Measurements from ENCODE around the gene MYCBP2.
"Not testable (repeated sequence)": the region's sequence is repeated elsewhere in the genome, so short reads cannot be mapped to it uniquely, and the experiment has no call there.

MYCBP2 gene

DNA sequence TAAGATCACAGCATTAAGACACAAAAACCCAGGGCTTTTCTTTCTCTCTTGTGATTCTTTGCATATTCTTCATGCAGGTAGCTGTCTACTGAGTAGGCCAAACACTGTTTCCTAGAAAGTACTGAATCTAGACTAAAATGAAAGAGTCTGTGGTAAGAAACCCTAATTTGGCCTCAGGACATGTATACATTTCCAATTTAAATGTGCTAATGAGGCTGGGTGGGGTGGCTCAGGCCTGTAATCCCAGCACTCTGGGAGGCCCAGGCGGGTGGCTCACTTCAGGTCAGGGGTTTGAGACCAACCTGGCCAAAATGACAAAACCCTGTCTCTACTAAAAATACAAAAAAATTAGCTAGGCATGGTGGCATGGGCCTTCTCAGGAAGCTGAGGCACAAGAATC lies 57.8 kb downstream of the MYCBP2 start:
- Histone ChIP-seq H3K4me3 (IDR thresholded peaks at IDR 0.05; ENCODE audit: insufficient read depth, low read depth, low read length) (no peak overlapping the region), H3K36me3 (ENCODE audit: insufficient read depth) (no peaks in the 10 kb centered on the region), H3K4me2 (no peak overlapping the region), H3K27me3 (ENCODE audit: insufficient read depth, low read depth) (no peaks in the 10 kb centered on the region), H3K27ac (no peak overlapping the region), H3K9ac (no peak overlapping the region), H3K79me2 (ENCODE audit: insufficient read depth, low read depth) (no peaks in the 10 kb centered on the region), H3K4me1 (ENCODE audit: low read depth, poor library complexity, severe bottlenecking) (no peaks in the 10 kb centered on the region), H2AFZ (ENCODE audit: low read depth) (no peak overlapping the region), H4K20me1 (ENCODE audit: insufficient read depth) (no peaks in the 10 kb centered on the region)
- TF ChIP-seq, protein P1, sequence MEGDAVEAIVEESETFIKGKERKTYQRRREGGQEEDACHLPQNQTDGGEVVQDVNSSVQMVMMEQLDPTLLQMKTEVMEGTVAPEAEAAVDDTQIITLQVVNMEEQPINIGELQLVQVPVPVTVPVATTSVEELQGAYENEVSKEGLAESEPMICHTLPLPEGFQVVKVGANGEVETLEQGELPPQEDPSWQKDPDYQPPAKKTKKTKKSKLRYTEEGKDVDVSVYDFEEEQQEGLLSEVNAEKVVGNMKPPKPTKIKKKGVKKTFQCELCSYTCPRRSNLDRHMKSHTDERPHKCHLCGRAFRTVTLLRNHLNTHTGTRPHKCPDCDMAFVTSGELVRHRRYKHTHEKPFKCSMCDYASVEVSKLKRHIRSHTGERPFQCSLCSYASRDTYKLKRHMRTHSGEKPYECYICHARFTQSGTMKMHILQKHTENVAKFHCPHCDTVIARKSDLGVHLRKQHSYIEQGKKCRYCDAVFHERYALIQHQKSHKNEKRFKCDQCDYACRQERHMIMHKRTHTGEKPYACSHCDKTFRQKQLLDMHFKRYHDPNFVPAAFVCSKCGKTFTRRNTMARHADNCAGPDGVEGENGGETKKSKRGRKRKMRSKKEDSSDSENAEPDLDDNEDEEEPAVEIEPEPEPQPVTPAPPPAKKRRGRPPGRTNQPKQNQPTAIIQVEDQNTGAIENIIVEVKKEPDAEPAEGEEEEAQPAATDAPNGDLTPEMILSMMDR (conservative IDR thresholded peaks at IDR 0.05; ENCODE audit: low read depth, low read length), result no peak

DNA sequence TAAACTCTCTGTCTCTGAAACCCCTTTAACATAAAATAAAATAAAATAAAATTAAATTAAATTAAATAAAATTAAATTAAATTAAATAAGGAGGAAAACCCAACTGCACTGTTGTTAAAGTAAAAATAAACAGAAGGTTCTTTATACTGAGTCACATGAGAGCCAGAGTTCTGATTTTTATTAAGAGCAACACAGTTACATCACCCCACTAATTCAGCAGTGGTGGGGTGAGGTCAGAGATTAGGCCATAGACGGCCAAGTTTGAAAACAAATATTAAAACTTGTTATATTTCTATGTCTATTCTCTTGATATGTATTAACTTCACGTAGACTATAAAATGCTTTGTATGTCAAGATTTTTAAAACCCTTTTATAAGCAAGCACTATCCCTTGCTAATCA lies 59.5 kb downstream of the MYCBP2 start:
- H4K20me1 ChIP-seq (ENCODE audit: insufficient read depth), result no peaks in the 10 kb centered on the region
- TF ChIP-seq, protein P1 (conservative IDR thresholded peaks at IDR 0.05; ENCODE audit: low read depth, low read length), result no peak
- no peak overlapping the region for H3K4me3 ChIP-seq (IDR thresholded peaks at IDR 0.05; ENCODE audit: insufficient read depth, low read depth, low read length)
- H3K27me3 ChIP-seq (ENCODE audit: insufficient read depth, low read depth), result no peaks in the 10 kb centered on the region
- H3K4me1 ChIP-seq (ENCODE audit: low read depth, poor library complexity, severe bottlenecking), result no peaks in the 10 kb centered on the region
- H3K27ac ChIP-seq, result no peak overlapping the region
- H2AFZ ChIP-seq (ENCODE audit: low read depth), result no peak overlapping the region
- no peak overlapping the region for H3K4me2 ChIP-seq
- no peaks in the 10 kb centered on the region for H3K79me2 ChIP-seq (ENCODE audit: insufficient read depth, low read depth)
- no peaks in the 10 kb centered on the region for H3K36me3 ChIP-seq (ENCODE audit: insufficient read depth)
- no peak overlapping the region for H3K9ac ChIP-seq

DNA sequence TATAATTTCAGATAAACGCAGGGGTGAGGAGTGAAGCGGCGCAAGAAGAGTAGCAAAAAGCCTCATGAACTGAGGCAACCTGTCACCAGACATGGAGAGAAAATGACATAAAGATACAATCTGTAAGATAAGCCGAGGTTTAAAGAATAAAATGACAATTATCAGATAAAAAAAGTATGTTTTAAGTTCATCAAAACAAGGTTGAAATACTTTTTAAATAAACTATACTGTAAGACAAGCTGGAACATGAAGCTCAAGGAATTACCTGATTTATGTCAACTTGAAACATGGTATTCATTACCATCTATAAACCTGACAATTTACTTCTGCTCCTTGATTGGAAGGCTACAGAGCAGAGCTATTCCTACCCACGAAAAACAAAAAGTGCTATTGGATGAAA lies 61.6 kb downstream of the MYCBP2 start:
- Histone ChIP-seq H3K27ac (no peak overlapping the region), H3K27me3 (ENCODE audit: insufficient read depth, low read depth) (no peaks in the 10 kb centered on the region), H3K79me2 (ENCODE audit: insufficient read depth, low read depth) (no peaks in the 10 kb centered on the region), H3K9ac (no peak overlapping the region), H3K4me2 (no peak overlapping the region), H4K20me1 (ENCODE audit: insufficient read depth) (no peaks in the 10 kb centered on the region), H3K36me3 (ENCODE audit: insufficient read depth) (no peaks in the 10 kb centered on the region), H2AFZ (ENCODE audit: low read depth) (no peak overlapping the region), H3K4me1 (ENCODE audit: low read depth, poor library complexity, severe bottlenecking) (no peaks in the 10 kb centered on the region), H3K4me3 (IDR thresholded peaks at IDR 0.05; ENCODE audit: insufficient read depth, low read depth, low read length) (no peak overlapping the region)
- TF ChIP-seq, protein P1 (conservative IDR thresholded peaks at IDR 0.05; ENCODE audit: low read depth, low read length), result no peak

DNA sequence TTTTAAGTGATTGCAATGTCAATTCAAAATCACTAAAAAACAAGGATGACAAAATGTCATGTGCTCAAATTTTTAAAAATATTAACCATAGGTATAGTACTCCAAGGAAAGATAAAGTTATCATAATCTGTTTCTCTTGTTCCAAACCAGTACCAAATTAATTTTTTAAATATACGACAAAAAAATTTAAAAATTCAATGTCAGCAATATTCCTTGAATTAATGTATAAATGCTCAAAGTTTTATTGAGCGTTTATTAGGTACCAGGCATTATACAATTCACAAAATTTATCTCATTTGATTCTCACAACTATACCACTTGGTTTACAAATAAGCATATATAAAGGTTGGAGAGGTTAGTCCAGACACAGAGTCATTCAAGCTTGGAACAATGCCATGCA lies 64.7 kb downstream of the MYCBP2 start:
- Histone ChIP-seq H2AFZ (ENCODE audit: low read depth) (no peak overlapping the region), H4K20me1 (ENCODE audit: insufficient read depth) (no peaks in the 10 kb centered on the region), H3K27ac (no peak overlapping the region), H3K4me2 (no peak overlapping the region), H3K79me2 (ENCODE audit: insufficient read depth, low read depth) (no peaks in the 10 kb centered on the region), H3K4me1 (ENCODE audit: low read depth, poor library complexity, severe bottlenecking) (no peaks in the 10 kb centered on the region), H3K9ac (no peak overlapping the region), H3K36me3 (ENCODE audit: insufficient read depth) (no peaks in the 10 kb centered on the region), H3K27me3 (ENCODE audit: insufficient read depth, low read depth) (no peaks in the 10 kb centered on the region), H3K4me3 (IDR thresholded peaks at IDR 0.05; ENCODE audit: insufficient read depth, low read depth, low read length) (no peak overlapping the region)
- TF ChIP-seq, protein P1 (conservative IDR thresholded peaks at IDR 0.05; ENCODE audit: low read depth, low read length), result no peak

DNA sequence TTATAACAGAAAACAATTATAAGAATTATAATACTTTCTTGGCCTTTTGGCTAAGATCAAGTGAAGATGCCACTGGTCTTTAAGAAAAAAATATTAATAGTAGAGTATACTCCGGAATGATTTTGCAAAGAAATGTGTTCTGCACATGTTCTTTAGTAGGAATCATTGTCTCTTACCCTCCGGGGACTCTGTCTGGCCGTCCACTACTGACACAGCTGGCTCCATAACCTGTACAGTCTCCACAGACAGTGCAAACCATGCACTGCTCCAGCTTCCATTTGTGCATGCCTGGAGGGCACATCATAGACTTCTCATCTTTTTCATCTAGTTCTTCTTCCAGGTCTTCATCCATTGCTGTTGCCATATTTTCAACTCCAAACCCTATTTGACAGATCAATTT lies 75.9 kb downstream of the MYCBP2 start:
- Histone ChIP-seq H3K4me3 (IDR thresholded peaks at IDR 0.05; ENCODE audit: insufficient read depth, low read depth, low read length) (no peak overlapping the region), H3K4me1 (ENCODE audit: low read depth, poor library complexity, severe bottlenecking) (no peaks in the 10 kb centered on the region), H2AFZ (ENCODE audit: low read depth) (no peak overlapping the region), H3K27me3 (ENCODE audit: insufficient read depth, low read depth) (no peaks in the 10 kb centered on the region), H3K4me2 (no peak overlapping the region), H4K20me1 (ENCODE audit: insufficient read depth) (no peaks in the 10 kb centered on the region), H3K36me3 (ENCODE audit: insufficient read depth) (no peaks in the 10 kb centered on the region), H3K27ac (no peak overlapping the region), H3K79me2 (ENCODE audit: insufficient read depth, low read depth) (no peaks in the 10 kb centered on the region), H3K9ac (no peak overlapping the region)
- TF ChIP-seq, protein P1 (conservative IDR thresholded peaks at IDR 0.05; ENCODE audit: low read depth, low read length), result no peak

DNA sequence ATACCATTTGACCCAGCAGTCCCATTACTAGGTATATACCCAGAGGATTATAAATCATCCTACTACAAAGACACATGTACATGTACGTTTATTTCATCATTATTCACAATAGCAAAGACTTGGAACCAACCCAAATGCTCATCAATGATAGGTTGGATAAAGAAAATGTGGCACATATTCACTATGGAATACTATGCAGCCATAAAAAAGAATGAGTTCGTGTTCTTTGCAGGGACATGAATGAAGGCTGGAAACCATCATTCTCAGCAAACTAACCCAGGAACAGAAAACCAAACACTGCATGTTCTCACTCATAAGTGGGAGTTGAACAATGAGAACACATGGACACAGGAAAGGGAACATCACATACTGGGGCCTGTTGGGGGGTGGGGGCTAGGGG lies 81.7 kb downstream of the MYCBP2 start:
- H2AFZ ChIP-seq (ENCODE audit: low read depth); H3K27ac ChIP-seq; H3K27me3 ChIP-seq (ENCODE audit: insufficient read depth, low read depth); H3K4me3 ChIP-seq (IDR thresholded peaks at IDR 0.05; ENCODE audit: insufficient read depth, low read depth, low read length); H3K4me1 ChIP-seq (ENCODE audit: low read depth, poor library complexity, severe bottlenecking); H3K4me2 ChIP-seq; H3K79me2 ChIP-seq (ENCODE audit: insufficient read depth, low read depth); H3K36me3 ChIP-seq (ENCODE audit: insufficient read depth); H4K20me1 ChIP-seq (ENCODE audit: insufficient read depth); H3K9ac ChIP-seq: not testable (repeated sequence)

Measured in KMS-11 (cell line).